Mesodermal cell (in vitro differentiated cells): Measurements from ENCODE around the gene CDHR5.

Experiments used
- H3K27ac ChIP-seq: 2 replicates; pipeline ENCODE4 v1.7.0; 2013; ENCODE audit warnings: mild to moderate bottlenecking, low read depth, low read length, moderate library complexity; ENCODE audit not compliant: severe bottlenecking
- H3K36me3 ChIP-seq: 2 replicates; pipeline ENCODE4 v1.7.1; 2013; ENCODE audit warnings: mild to moderate bottlenecking, low read length, moderate library complexity; ENCODE audit not compliant: control insufficient read depth, insufficient read depth
- H3K4me1 ChIP-seq: one replicate; pipeline ENCODE4 v1.7.1; 2013; ENCODE audit warnings: mild to moderate bottlenecking, low read length; ENCODE audit not compliant: insufficient read depth, control insufficient read depth, poor library complexity, severe bottlenecking
- H3K4me3 ChIP-seq: 2 replicates; pipeline ENCODE4 v1.7.0; 2013; ENCODE audit warnings: low read length, control low read depth, mild to moderate bottlenecking; ENCODE audit not compliant: insufficient read depth, poor library complexity, severe bottlenecking; ENCODE audit errors: extremely low read depth
- H3K9me3 ChIP-seq: 2 replicates; pipeline ENCODE4 v1.7.1; 2013; ENCODE audit warnings: mild to moderate bottlenecking, low read length, moderate library complexity; ENCODE audit not compliant: control insufficient read depth
- WGBS, 2 experiments: methylation state at CpG; one replicate each; pipeline ENCODE4 v1.1.5; 2013; ENCODE audit warnings: missing lambda C conversion rate in 2 of 2; ENCODE audit not compliant: insufficient coverage in 2 of 2; 5-methylcytosine and 5-hydroxymethylcytosine counted together

Gene CDHR5

GRCh38 chr11:607971-608659, 16.6 kb downstream of the CDHR5 start:
- H3K27ac ChIP-seq: no peak overlapping the region
- H3K36me3 ChIP-seq: peaks cover 97% of the 10 kb centered on the region
- no peak overlapping the region for H3K4me3 ChIP-seq
- no peaks in the 10 kb centered on the region for H3K9me3 ChIP-seq
- 96% methylated on average over 27 to 45 of the region's 45 CpGs for WGBS, 2 experiments
- H3K4me1 ChIP-seq: peaks cover 3% of the 10 kb centered on the region

DNA sequence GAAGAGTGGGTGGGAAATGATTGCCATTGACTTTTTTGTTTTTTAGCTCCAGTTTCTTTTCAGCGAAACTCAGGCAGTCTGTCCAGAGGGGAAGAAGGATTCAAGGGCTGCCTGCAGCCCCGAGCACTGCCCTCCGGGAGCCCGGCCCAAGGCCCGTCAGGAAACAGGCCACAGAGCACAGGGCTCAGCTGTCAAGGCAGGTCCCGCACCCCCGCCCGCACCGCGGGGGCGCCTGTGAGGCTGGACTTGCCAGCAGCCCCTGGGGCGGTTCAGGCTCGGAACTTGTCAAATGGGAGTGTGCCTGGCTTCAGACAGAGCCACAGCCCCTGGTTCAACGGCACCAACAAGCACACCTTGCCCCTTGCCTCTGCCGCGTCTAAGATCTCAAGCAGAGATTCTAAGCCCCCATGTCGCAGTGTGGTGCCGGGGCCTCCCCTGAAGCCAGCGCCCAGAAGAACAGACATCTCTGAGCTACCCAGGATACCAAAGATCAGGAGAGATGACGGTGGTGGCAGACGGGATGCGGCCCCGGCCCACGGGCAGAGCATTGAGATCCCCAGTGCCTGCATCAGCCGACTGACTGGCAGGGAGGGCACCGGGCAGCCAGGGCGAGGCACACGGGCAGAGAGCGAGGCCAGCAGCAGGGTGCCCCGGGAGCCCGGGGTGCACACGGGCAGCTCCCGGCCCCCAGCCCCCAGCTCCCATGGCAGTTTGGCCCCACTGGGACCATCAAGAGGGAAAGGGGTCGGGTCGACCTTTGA, 17.6 kb downstream of the CDHR5 start:
- no peak overlapping the region for H3K4me3 ChIP-seq
- no peaks in the 10 kb centered on the region for H3K9me3 ChIP-seq
- no peak overlapping the region for H3K27ac ChIP-seq
- H3K36me3 ChIP-seq: peaks cover 97% of the 10 kb centered on the region
- no peaks in the 10 kb centered on the region for H3K4me1 ChIP-seq
- WGBS, 2 experiments: 97 to 98% methylated on average over 27 to 34 of the region's 35 CpGs

GRCh38 chr11:606245-606644, 18.5 kb downstream of the CDHR5 start:
- H3K36me3 ChIP-seq: peaks cover 98% of the 10 kb centered on the region
- H3K4me3 ChIP-seq: no peak overlapping the region
- 92 to 94% methylated on average over 14 to 19 of the region's 19 CpGs for WGBS, 2 experiments
- H3K27ac ChIP-seq: no peak overlapping the region
- no peaks in the 10 kb centered on the region for H3K9me3 ChIP-seq
- no peaks in the 10 kb centered on the region for H3K4me1 ChIP-seq

GRCh38 chr11:605286-606129, 19.2 kb downstream of the CDHR5 start:
- Histone ChIP-seq H3K36me3 (peaks cover 95% of the 10 kb centered on the region), H3K4me1 (no peaks in the 10 kb centered on the region), H3K4me3 (no peak overlapping the region), H3K27ac (no peak overlapping the region), H3K9me3 (no peaks in the 10 kb centered on the region)
- WGBS, 2 experiments: 96 to 98% methylated on average over 20 to 29 of the region's 33 CpGs

DNA sequence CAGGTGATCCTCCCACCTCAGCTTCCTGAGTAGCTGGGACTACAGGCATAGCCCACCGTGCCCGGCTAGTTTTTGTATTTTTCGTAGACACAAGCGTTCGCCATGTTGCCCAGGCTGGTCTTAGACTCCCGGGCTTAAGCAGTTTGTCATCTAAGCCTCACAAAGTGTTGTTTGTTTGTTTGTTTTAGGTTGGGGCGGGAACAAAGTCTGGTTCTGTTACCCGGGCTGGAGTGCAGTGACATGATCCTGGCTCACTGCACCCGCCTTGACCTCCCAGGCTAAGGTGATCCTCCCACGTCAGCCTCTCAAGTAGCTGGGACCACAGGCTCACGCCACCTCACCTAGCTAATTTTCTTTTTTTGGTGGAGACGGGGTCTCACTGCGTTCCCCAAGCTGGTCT, 21.6 kb downstream of the CDHR5 start:
- Histone ChIP-seq H3K36me3 (peaks cover 92% of the 10 kb centered on the region), H3K4me3 (no peak overlapping the region), H3K4me1 (no peaks in the 10 kb centered on the region), H3K27ac (no peak overlapping the region), H3K9me3 (no peaks in the 10 kb centered on the region)
- 95 to 98% methylated on average over 10 to 11 of the region's 13 CpGs for whole genome bisulfite sequencing, 2 experiments

- Histone ChIP-seq H3K36me3 (peaks cover 90% of the 10 kb centered on the region), H3K4me3 (no peak overlapping the region)
- 94 to 98% methylated on average over 12 to 23 of the region's 23 CpGs for WGBS, 2 experiments
Observed at GRCh38 chr11:601573-602245, 23.0 kb downstream of the CDHR5 start.

DNA sequence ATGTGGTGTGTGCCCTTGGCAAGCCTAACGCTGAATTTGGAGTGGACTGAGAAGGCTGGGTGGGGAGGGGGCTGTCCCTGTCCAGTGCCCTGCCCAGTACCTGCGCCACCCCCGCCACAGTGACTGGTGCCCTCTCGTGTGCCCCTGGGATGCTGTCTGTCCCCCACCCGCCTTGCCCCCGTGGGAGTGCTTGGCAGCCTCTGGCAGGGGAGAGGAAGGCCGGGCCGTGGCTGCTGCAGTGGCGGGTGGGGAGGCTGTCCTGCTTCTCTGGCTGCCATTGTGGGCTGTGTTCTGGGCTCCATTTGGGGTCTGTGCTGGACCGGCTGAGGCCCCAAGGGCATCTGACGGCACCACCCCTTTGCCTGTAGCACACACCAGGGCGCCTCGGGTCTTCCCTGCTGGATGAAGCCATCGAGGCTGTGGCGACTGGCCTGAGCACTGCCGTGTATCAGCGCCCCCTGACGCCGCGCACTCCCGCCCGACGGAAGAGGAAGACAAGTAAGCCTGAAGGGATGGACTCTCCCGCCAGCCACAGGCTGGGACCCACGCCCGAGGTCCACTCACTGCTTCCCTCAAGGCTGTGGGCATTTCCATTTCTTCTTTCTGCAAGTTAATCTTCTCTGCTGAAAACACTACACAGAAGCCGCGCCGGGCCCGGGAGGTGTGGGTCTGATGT, 26.6 kb downstream of the CDHR5 start:
- peaks cover 92% of the 10 kb centered on the region for H3K36me3 ChIP-seq
- WGBS, 2 experiments: 95 to 96% methylated on average over 23 to 27 of the region's 30 CpGs

More at GRCh38 chr11:601573-602245, 23.0 kb downstream of the CDHR5 start:
- no peak overlapping the region for H3K27ac ChIP-seq
- H3K4me1 ChIP-seq: no peaks in the 10 kb centered on the region
- no peaks in the 10 kb centered on the region for H3K9me3 ChIP-seq

DNA sequence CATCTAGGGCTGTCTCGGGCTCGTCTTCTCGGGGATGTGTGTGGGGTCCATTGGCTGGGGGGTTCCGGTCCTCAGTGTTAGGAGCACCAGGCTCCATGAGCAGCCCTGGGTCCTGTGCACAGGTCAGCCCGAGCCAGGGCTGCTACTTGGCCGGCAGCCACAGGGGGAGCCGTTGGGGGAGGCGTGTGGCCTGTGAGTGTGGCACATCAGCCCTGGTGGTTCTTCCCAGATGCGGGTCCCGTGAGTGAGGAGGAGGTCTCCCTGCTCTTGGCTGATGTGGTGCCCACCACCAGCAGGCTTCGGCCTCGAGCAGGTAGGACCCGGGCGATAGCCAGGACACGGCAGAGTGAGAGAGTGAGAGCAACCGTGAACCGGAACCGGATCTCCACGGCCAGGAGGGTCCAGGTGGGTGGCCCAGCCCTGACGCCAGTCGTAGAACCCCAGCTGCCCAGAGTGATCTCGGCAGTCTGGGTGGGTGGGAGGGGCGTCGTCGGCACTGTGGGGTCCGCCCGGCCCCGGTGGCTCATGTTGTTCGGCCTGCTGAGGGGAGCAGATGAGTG, 27.5 kb downstream of the CDHR5 start:
- H3K9me3 ChIP-seq: no peaks in the 10 kb centered on the region
- H3K4me3 ChIP-seq: no peak overlapping the region
- WGBS, 2 experiments: 96 to 97% methylated on average over 23 to 29 of the region's 29 CpGs
- H3K4me1 ChIP-seq: no peaks in the 10 kb centered on the region
- peaks cover 92% of the 10 kb centered on the region for H3K36me3 ChIP-seq
- H3K27ac ChIP-seq: no peak overlapping the region

More for the DNA sequence above, 26.6 kb downstream of the CDHR5 start:
- Histone ChIP-seq H3K4me1 (no peaks in the 10 kb centered on the region), H3K9me3 (no peaks in the 10 kb centered on the region), H3K27ac (no peak overlapping the region), H3K4me3 (no peak overlapping the region)

DNA sequence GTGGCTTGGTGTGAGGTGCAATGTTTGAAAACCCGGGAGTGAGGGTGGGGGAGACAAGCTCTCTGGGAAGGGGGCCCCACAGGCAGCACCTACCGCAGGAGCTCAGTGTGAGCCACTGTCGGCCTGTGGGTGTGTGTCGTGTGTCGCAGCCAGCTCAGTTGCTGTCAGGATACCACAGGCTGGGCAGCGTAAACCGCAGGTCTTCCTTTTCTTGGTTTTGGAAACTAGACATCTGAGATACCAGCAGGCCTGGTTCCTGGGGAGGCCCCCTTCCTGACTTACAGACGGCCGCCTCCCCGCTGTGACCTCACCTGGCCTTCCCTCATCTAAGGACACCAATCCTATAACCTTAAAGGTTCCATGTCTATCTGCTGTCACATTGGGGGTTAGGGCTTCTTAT, 28.4 kb downstream of the CDHR5 start:
- Histone ChIP-seq H3K27ac (no peak overlapping the region), H3K4me1 (no peaks in the 10 kb centered on the region), H3K36me3 (peaks cover 91% of the 10 kb centered on the region), H3K4me3 (no peak overlapping the region), H3K9me3 (no peaks in the 10 kb centered on the region)
- WGBS, 2 experiments: 99 to 100% methylated on average over 7 to 10 of the region's 10 CpGs
